GM12891 (cell line): Measurements from ENCODE around the gene UBE3B.
"Not testable (repeated sequence)": the region's sequence is repeated elsewhere in the genome, so short reads cannot be mapped to it uniquely, and the experiment has no call there.

Experiments used
- DNase-seq: peaks from one replicate; pipeline ENCODE4 v3.0.0; 2011; ENCODE audit warnings: low spot score; ENCODE audit not compliant: insufficient read length
- FAIRE-seq: peaks from 2 replicates; lab custom pipeline; 2011; peaks lifted over from hg19 to GRCh38; lab: Jason Lieb, UNC
- PAX5 ChIP-seq: IDR thresholded peaks from 2 replicates; pipeline ENCODE4 v1.6.1; 2011; ENCODE audit warnings: low read length, moderate library complexity, mild to moderate bottlenecking; ENCODE audit not compliant: insufficient read depth, severe bottlenecking
- POLR2A ChIP-seq: IDR thresholded peaks from 2 replicates; pipeline ENCODE4 v1.6.1; 2011; ENCODE audit warnings: low read depth, low read length, control low read depth
- POLR2AphosphoS5 ChIP-seq: IDR thresholded peaks from 2 replicates; pipeline ENCODE4 v1.6.1; 2011; ENCODE audit warnings: low read depth, low read length, control low read depth
- POU2F2 ChIP-seq: IDR thresholded peaks from 2 replicates; pipeline ENCODE4 v1.6.1; 2011; ENCODE audit warnings: low read depth, mild to moderate bottlenecking, control low read depth, low read length, moderate library complexity
- SPI1 ChIP-seq: IDR thresholded peaks from 2 replicates; pipeline ENCODE4 v1.6.1; 2011; ENCODE audit warnings: low read depth, low read length, control low read depth
- TAF1 ChIP-seq: IDR thresholded peaks from 2 replicates; pipeline ENCODE4 v1.6.1; 2011; ENCODE audit warnings: low read depth, low read length, control low read depth

Gene UBE3B

GRCh38 chr12:109436188-109436560, 41.3 kb upstream of the UBE3B start:
- no peak for FAIRE-seq
- no peak for DNase-seq
- TF ChIP-seq PAX5, result no peak
- no peak for TF ChIP-seq TAF1
- no peak for TF ChIP-seq SPI1
- no peak for TF ChIP-seq POU2F2
- TF ChIP-seq POLR2AphosphoS5, result no peak
- TF ChIP-seq POLR2A, result no peak

- no peak for DNase-seq
- TF ChIP-seq POLR2AphosphoS5, result no peak
- TF ChIP-seq POU2F2, result no peak
- no peak for TF ChIP-seq PAX5
- no peak for TF ChIP-seq POLR2A
- TF ChIP-seq TAF1, result no peak
- no peak for TF ChIP-seq SPI1
- no peak for FAIRE-seq
Measured at GRCh38 chr12:109439181-109439580, 38.3 kb upstream of the UBE3B start.

GRCh38 chr12:109439951-109440350, 37.5 kb upstream of the UBE3B start:
- FAIRE-seq, DNase-seq: not testable (repeated sequence)

GRCh38 chr12:109440851-109441490, 36.5 kb upstream of the UBE3B start:
- no peak for DNase-seq
- TF ChIP-seq POLR2AphosphoS5, result no peak
- TF ChIP-seq PAX5, result no peak

GRCh38 chr12:109443794-109444193, 33.6 kb upstream of the UBE3B start:
- FAIRE-seq, result no peak
- no peak for DNase-seq
- TF ChIP-seq POLR2AphosphoS5, result no peak
- no peak for TF ChIP-seq TAF1
- TF ChIP-seq PAX5, result no peak
- TF ChIP-seq POLR2A, result no peak
- no peak for TF ChIP-seq SPI1
- TF ChIP-seq POU2F2, result no peak

More at GRCh38 chr12:109440851-109441490, 36.5 kb upstream of the UBE3B start:
- FAIRE-seq, result no peak

- FAIRE-seq, result peak; percentile 20
- TF ChIP-seq POLR2AphosphoS5 (no peak), TAF1 (no peak), PAX5 (no peak), POU2F2 (no peak), POLR2A (no peak), SPI1 (no peak)
- DNase-seq, result no peak
Measured at GRCh38 chr12:109444259-109444658, 33.2 kb upstream of the UBE3B start.

GRCh38 chr12:109445191-109445609, 32.2 kb upstream of the UBE3B start:
- FAIRE-seq (no peak), DNase-seq (no peak)
- TF ChIP-seq TAF1, result no peak
- TF ChIP-seq POU2F2, result no peak
- no peak for TF ChIP-seq POLR2A
- TF ChIP-seq PAX5, result no peak
- TF ChIP-seq POLR2AphosphoS5, result no peak
- no peak for TF ChIP-seq SPI1

- TF ChIP-seq TAF1 (no peak), POLR2A (no peak), POU2F2 (no peak), SPI1 (no peak), PAX5 (no peak), POLR2AphosphoS5 (no peak)
- DNase-seq, result no peak
- FAIRE-seq, result no peak
Measured at GRCh38 chr12:109446869-109447268, 30.6 kb upstream of the UBE3B start.

GRCh38 chr12:109447482-109447881, 30.0 kb upstream of the UBE3B start:
- FAIRE-seq (no peak), DNase-seq (no peak)
- TF ChIP-seq POU2F2 (no peak), PAX5 (no peak), POLR2A (no peak), POLR2AphosphoS5 (no peak), TAF1 (no peak), SPI1 (no peak)

GRCh38 chr12:109448272-109448671, 29.2 kb upstream of the UBE3B start:
- no peak for FAIRE-seq
- TF ChIP-seq POLR2AphosphoS5 (no peak), TAF1 (no peak), POU2F2 (no peak), POLR2A (no peak), SPI1 (no peak), PAX5 (no peak)
- no peak for DNase-seq

- no peak for TF ChIP-seq POLR2A
- TF ChIP-seq SPI1, result no peak
- no peak for TF ChIP-seq TAF1
- TF ChIP-seq PAX5, result no peak
- TF ChIP-seq POU2F2, result no peak
- TF ChIP-seq POLR2AphosphoS5, result no peak
- no peak for DNase-seq
- no peak for FAIRE-seq
Measured at GRCh38 chr12:109448707-109449390, 28.6 kb upstream of the UBE3B start.
